MM.1S (cell line): Measurements from ENCODE around the gene SSH3.

Experiments used
- DNase-seq: peaks from one replicate; pipeline ENCODE4 v3.0.0-alpha.2; 2015
- H2AFZ ChIP-seq: fragments of 300-600 bp; sonication (generic); 2 replicates; pipeline ENCODE4 v1.6.0; 2016; ENCODE audit warnings: antibody characterized with exemption, low read length
- H3F3A ChIP-seq: fragments of 300-600 bp; sonication (generic); 2 replicates; pipeline ENCODE4 v1.6.1; 2016; ENCODE audit warnings: mild to moderate bottlenecking, antibody characterized with exemption, low read length, moderate library complexity, mixed read lengths; ENCODE audit not compliant: insufficient read depth
- H3K27ac ChIP-seq: fragments of 300-600 bp; sonication (generic); 2 replicates; pipeline ENCODE4 v1.5.1; 2016; ENCODE audit warnings: mild to moderate bottlenecking, low read length
- H3K27me3 ChIP-seq: fragments of 300-600 bp; sonication (generic); replicated peaks from 2 replicates; pipeline ENCODE4 v1.6.0; 2016; ENCODE audit warnings: low read length; ENCODE audit not compliant: insufficient read depth
- H3K36me3 ChIP-seq: fragments of 300-600 bp; sonication (generic); replicated peaks from 2 replicates; pipeline ENCODE4 v1.6.1; 2016; ENCODE audit warnings: mild to moderate bottlenecking, low read length, mixed read lengths; ENCODE audit not compliant: insufficient read depth
- H3K4me1 ChIP-seq: fragments of 300-600 bp; sonication (generic); 2 replicates; pipeline ENCODE4 v1.6.1; 2016; ENCODE audit warnings: low read length, mixed read lengths
- H3K4me2 ChIP-seq: fragments of 300-600 bp; sonication (generic); 2 replicates; pipeline ENCODE4 v1.6.0; 2016; ENCODE audit warnings: low read depth, low read length
- H3K4me3 ChIP-seq: fragments of 300-600 bp; sonication (generic); 2 replicates; pipeline ENCODE4 v1.5.1; 2016; ENCODE audit warnings: low read length, mixed read lengths
- H3K79me2 ChIP-seq: fragments of 300-600 bp; sonication (generic); 2 replicates; pipeline ENCODE4 v1.6.1; 2016; ENCODE audit warnings: mixed run types, low read length, mixed read lengths
- H3K9ac ChIP-seq: fragments of 300-600 bp; sonication (generic); 2 replicates; pipeline ENCODE4 v1.6.1; 2016; ENCODE audit warnings: low read length, mixed read lengths
- H3K9me2 ChIP-seq: fragments of 300-600 bp; sonication (generic); replicated peaks from 2 replicates; pipeline ENCODE4 v1.6.1; 2016; ENCODE audit warnings: mild to moderate bottlenecking, low read length, mixed read lengths; ENCODE audit not compliant: insufficient read depth
- H3K9me3 ChIP-seq: fragments of 300-600 bp; sonication (generic); replicated peaks from 2 replicates; pipeline ENCODE4 v1.6.1; 2016; ENCODE audit warnings: mild to moderate bottlenecking, low read length, mixed read lengths; ENCODE audit not compliant: insufficient read depth
- H4K20me1 ChIP-seq: fragments of 300-600 bp; sonication (generic); 2 replicates; pipeline ENCODE4 v1.6.1; 2016; ENCODE audit warnings: mild to moderate bottlenecking, low read length, moderate library complexity, mixed read lengths; ENCODE audit not compliant: insufficient read depth
- CTCF ChIP-seq: fragments of 300-600 bp; sonication (generic); IDR thresholded peaks from 2 replicates; pipeline ENCODE4 v1.5.1; 2016; ENCODE audit warnings: antibody characterized with exemption, low read length, mixed read lengths
- EZH2 ChIP-seq: fragments of 300-600 bp; sonication (generic); optimal IDR thresholded peaks from 2 replicates; pipeline ENCODE3; 2017; ENCODE audit warnings: low read depth, mild to moderate bottlenecking, antibody characterized with exemption, low read length, mixed read lengths
- EZH2phosphoT487 ChIP-seq: fragments of 300-600 bp; sonication (generic); IDR thresholded peaks from 2 replicates; pipeline ENCODE4 v1.6.1; 2018; ENCODE audit warnings: antibody characterized with exemption, low read length

Gene SSH3

GRCh38 chr11:67301313-67301921 lies 1.9 kb upstream of the SSH3 start:
- H3K27me3 ChIP-seq: no peaks in the 10 kb centered on the region
- no peaks in the 10 kb centered on the region for H3K9me3 ChIP-seq
- no peaks in the 10 kb centered on the region for H4K20me1 ChIP-seq
- no peak overlapping the region for H3K27ac ChIP-seq
- H3K9me2 ChIP-seq: no peaks in the 10 kb centered on the region
- H3F3A ChIP-seq: no peaks in the 10 kb centered on the region
- no peaks in the 10 kb centered on the region for H3K79me2 ChIP-seq
- no peak overlapping the region for H3K9ac ChIP-seq
- no peaks in the 10 kb centered on the region for H3K4me1 ChIP-seq
- no peak overlapping the region for H3K4me2 ChIP-seq
- H2AFZ ChIP-seq: no peak overlapping the region
- DNase-seq: no peak
- TF ChIP-seq CTCF (no peak), EZH2phosphoT487 (no peak), EZH2 (no peak)
- H3K4me3 ChIP-seq: no peak overlapping the region
- peaks cover 2% of the 10 kb centered on the region; the same call in 1 of the 2 replicates for H3K36me3 ChIP-seq

- H3K36me3 ChIP-seq: no peaks in the 10 kb centered on the region; the same call in 1 of the 2 replicates
- no peaks in the 10 kb centered on the region for H4K20me1 ChIP-seq
- H3K9me2 ChIP-seq: no peaks in the 10 kb centered on the region
- H3K9me3 ChIP-seq: no peaks in the 10 kb centered on the region
- no peak for TF ChIP-seq EZH2phosphoT487
- TF ChIP-seq EZH2: no peak
- no peak for TF ChIP-seq CTCF
- no peak overlapping the region for H3K4me2 ChIP-seq
- no peak overlapping the region for H3K4me3 ChIP-seq
- no peaks in the 10 kb centered on the region for H3K79me2 ChIP-seq
- no peaks in the 10 kb centered on the region for H3F3A ChIP-seq
- no peak overlapping the region for H2AFZ ChIP-seq
- no peak overlapping the region for H3K9ac ChIP-seq
- no peak overlapping the region for H3K27ac ChIP-seq
- no peaks in the 10 kb centered on the region for H3K4me1 ChIP-seq
- no peak for DNase-seq
- H3K27me3 ChIP-seq: no peaks in the 10 kb centered on the region
Observed at GRCh38 chr11:67301951-67302516, 1.3 kb upstream of the SSH3 start.

- Histone ChIP-seq H3K4me1 (no peaks in the 10 kb centered on the region), H4K20me1 (no peaks in the 10 kb centered on the region), H3K9me3 (no peaks in the 10 kb centered on the region), H3K4me2 (no peak overlapping the region), H3K9me2 (no peaks in the 10 kb centered on the region), H3F3A (no peaks in the 10 kb centered on the region), H3K4me3 (no peak overlapping the region), H3K36me3 (no peaks in the 10 kb centered on the region; the same call in 1 of the 2 replicates), H3K79me2 (no peaks in the 10 kb centered on the region), H3K9ac (no peak overlapping the region), H3K27me3 (no peaks in the 10 kb centered on the region), H2AFZ (no peak overlapping the region), H3K27ac (no peak overlapping the region)
- TF ChIP-seq EZH2: no peak
- TF ChIP-seq CTCF: no peak
- TF ChIP-seq EZH2phosphoT487: no peak
- no peak for DNase-seq
Observed at GRCh38 chr11:67302571-67303131, 679 bp upstream of the SSH3 start.
